ENCODE measurements around the gene LPIN3.

DNA sequence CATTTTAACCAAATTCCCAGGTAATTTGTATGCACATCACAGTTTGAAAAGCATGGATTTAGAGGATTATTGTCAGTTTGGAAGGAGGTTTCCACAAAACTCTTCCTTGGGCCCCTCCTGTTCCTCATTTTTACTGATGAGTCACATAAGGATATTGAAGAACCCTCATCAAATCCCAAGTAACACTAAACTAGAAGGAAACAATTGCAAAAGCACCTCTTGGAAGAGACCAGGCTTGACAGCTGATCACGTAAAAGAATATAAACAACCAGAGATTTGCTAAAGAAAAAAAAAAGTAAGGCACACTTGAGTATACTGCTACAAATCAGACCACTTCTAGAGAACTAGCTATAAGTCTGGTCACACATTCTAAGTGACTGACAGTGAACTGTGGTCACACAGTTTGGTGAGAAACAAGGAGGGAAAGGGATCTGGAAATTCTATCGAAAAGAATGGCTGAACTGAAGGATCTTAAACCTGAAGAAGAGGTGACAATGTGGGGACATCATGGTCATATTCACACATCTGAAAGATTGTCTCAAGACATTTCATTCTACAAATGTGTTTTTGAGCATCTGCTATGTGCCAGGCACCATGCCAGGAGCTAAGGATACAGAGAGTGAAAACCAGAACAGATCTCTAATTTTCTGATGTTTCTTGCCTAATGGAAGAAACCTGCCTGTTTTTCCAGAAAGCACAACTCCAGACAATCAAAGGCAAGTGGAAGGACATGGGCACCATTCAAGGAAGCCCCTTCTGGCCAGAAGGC, 47.2 kb upstream of the LPIN3 start:
- TF ChIP-seq, protein P1, sequence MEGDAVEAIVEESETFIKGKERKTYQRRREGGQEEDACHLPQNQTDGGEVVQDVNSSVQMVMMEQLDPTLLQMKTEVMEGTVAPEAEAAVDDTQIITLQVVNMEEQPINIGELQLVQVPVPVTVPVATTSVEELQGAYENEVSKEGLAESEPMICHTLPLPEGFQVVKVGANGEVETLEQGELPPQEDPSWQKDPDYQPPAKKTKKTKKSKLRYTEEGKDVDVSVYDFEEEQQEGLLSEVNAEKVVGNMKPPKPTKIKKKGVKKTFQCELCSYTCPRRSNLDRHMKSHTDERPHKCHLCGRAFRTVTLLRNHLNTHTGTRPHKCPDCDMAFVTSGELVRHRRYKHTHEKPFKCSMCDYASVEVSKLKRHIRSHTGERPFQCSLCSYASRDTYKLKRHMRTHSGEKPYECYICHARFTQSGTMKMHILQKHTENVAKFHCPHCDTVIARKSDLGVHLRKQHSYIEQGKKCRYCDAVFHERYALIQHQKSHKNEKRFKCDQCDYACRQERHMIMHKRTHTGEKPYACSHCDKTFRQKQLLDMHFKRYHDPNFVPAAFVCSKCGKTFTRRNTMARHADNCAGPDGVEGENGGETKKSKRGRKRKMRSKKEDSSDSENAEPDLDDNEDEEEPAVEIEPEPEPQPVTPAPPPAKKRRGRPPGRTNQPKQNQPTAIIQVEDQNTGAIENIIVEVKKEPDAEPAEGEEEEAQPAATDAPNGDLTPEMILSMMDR (IDR thresholded peaks at IDR 0.05; ENCODE audit: extremely low read depth in 1 of 2, insufficient read depth in 1 of 2, low read depth in 1 of 2, low read length in 2 of 2) = no peak
- TF ChIP-seq EZH2 (IDR thresholded peaks at IDR 0.05; ENCODE audit: borderline replicate concordance, low read depth, low read length, severe bottlenecking) (no peak), POLR2A (IDR thresholded peaks at IDR 0.05; ENCODE audit: low read depth, low read length) (no peak), MYC (IDR thresholded peaks at IDR 0.05; ENCODE audit: low read depth, low read length) (no peak), POLR2AphosphoS5 (IDR thresholded peaks at IDR 0.05; ENCODE audit: insufficient read depth, low read depth, low read length) (no peak), JUN (IDR thresholded peaks at IDR 0.05; ENCODE audit: borderline replicate concordance, insufficient read depth, insufficient read length, low read depth) (no peak), FOS (IDR thresholded peaks at IDR 0.05; ENCODE audit: borderline replicate concordance, insufficient read depth, low read length) (no peak), GATA2 (IDR thresholded peaks at IDR 0.05; ENCODE audit: insufficient read depth, insufficient read length, low read depth, low read length) (no peak)
- TF ChIP-seq, protein P2, sequence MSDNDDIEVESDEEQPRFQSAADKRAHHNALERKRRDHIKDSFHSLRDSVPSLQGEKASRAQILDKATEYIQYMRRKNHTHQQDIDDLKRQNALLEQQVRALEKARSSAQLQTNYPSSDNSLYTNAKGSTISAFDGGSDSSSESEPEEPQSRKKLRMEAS (IDR thresholded peaks at IDR 0.05; ENCODE audit: insufficient read depth, insufficient read length) = no peak
